ENCODE results near the gene APPL2.

The APPL2 gene

GRCh38 chr12:105214148-105214547 lies 21.8 kb downstream of the APPL2 start:
- Histone ChIP-seq H3K36me3 (ENCODE audit: insufficient read depth, low read length) (no peaks in the 10 kb centered on the region), H3K4me3 (ENCODE audit: low read depth, low read length, poor library complexity, severe bottlenecking) (no peak overlapping the region), H3K9me2 (ENCODE audit: low read depth, low read length) (no peaks in the 10 kb centered on the region), H3K9me3 (ENCODE audit: low read length) (no peaks in the 10 kb centered on the region), H4K20me1 (ENCODE audit: insufficient read depth, low read length) (no peaks in the 10 kb centered on the region), H3K4me2 (ENCODE audit: low read length) (no peak overlapping the region), H3K79me2 (ENCODE audit: insufficient read depth, low read length) (no peaks in the 10 kb centered on the region), H3K27me3 (ENCODE audit: insufficient read depth, low read length) (no peaks in the 10 kb centered on the region), H3K27ac (ENCODE audit: low read depth, low read length, poor library complexity, severe bottlenecking) (no peak overlapping the region), H3K9ac (ENCODE audit: low read length) (no peak overlapping the region), H3K4me1 (ENCODE audit: insufficient read depth, low read length, severe bottlenecking) (no peaks in the 10 kb centered on the region), H3F3A (ENCODE audit: insufficient read depth, low read length) (no peaks in the 10 kb centered on the region), H2AFZ (ENCODE audit: low read length) (no peak overlapping the region)
- TF ChIP-seq CTCF (IDR thresholded peaks at IDR 0.05; ENCODE audit: low read length) (no peak), EZH2 (IDR thresholded peaks at IDR 0.05; ENCODE audit: borderline replicate concordance, low read length) (no peak)

GRCh38 chr12:105212438-105212837 lies 23.5 kb downstream of the APPL2 start:
- Histone ChIP-seq H3K27me3 (ENCODE audit: insufficient read depth, low read length) (no peaks in the 10 kb centered on the region), H3K9me2 (ENCODE audit: low read depth, low read length) (no peaks in the 10 kb centered on the region), H3K4me1 (ENCODE audit: insufficient read depth, low read length, severe bottlenecking) (no peaks in the 10 kb centered on the region), H3K9ac (ENCODE audit: low read length) (no peak overlapping the region), H3F3A (ENCODE audit: insufficient read depth, low read length) (no peaks in the 10 kb centered on the region), H3K4me3 (ENCODE audit: low read depth, low read length, poor library complexity, severe bottlenecking) (no peak overlapping the region), H3K4me2 (ENCODE audit: low read length) (no peak overlapping the region), H3K9me3 (ENCODE audit: low read length) (no peaks in the 10 kb centered on the region), H3K27ac (ENCODE audit: low read depth, low read length, poor library complexity, severe bottlenecking) (no peak overlapping the region), H2AFZ (ENCODE audit: low read length) (no peak overlapping the region), H4K20me1 (ENCODE audit: insufficient read depth, low read length) (no peaks in the 10 kb centered on the region), H3K79me2 (ENCODE audit: insufficient read depth, low read length) (no peaks in the 10 kb centered on the region), H3K36me3 (ENCODE audit: insufficient read depth, low read length) (no peaks in the 10 kb centered on the region)
- TF ChIP-seq EZH2 (IDR thresholded peaks at IDR 0.05; ENCODE audit: borderline replicate concordance, low read length) (no peak), CTCF (IDR thresholded peaks at IDR 0.05; ENCODE audit: low read length) (no peak)

GRCh38 chr12:105209091-105209490 lies 26.9 kb downstream of the APPL2 start:
- Histone ChIP-seq H3K79me2 (ENCODE audit: insufficient read depth, low read length) (no peaks in the 10 kb centered on the region), H3K9ac (ENCODE audit: low read length) (no peak overlapping the region), H3K9me3 (ENCODE audit: low read length) (no peaks in the 10 kb centered on the region), H3K27me3 (ENCODE audit: insufficient read depth, low read length) (no peaks in the 10 kb centered on the region), H3K4me3 (ENCODE audit: low read depth, low read length, poor library complexity, severe bottlenecking) (no peak overlapping the region), H2AFZ (ENCODE audit: low read length) (no peak overlapping the region), H3K36me3 (ENCODE audit: insufficient read depth, low read length) (no peaks in the 10 kb centered on the region), H3F3A (ENCODE audit: insufficient read depth, low read length) (no peaks in the 10 kb centered on the region), H3K9me2 (ENCODE audit: low read depth, low read length) (no peaks in the 10 kb centered on the region), H4K20me1 (ENCODE audit: insufficient read depth, low read length) (no peaks in the 10 kb centered on the region), H3K4me1 (ENCODE audit: insufficient read depth, low read length, severe bottlenecking) (no peaks in the 10 kb centered on the region), H3K27ac (ENCODE audit: low read depth, low read length, poor library complexity, severe bottlenecking) (no peak overlapping the region), H3K4me2 (ENCODE audit: low read length) (no peak overlapping the region)
- TF ChIP-seq CTCF (IDR thresholded peaks at IDR 0.05; ENCODE audit: low read length) (no peak), EZH2 (IDR thresholded peaks at IDR 0.05; ENCODE audit: borderline replicate concordance, low read length) (no peak)

All from OCI-LY1 (cell line).